Measurements from ENCODE around the gene GPT2.
"Not testable (repeated sequence)": the region's sequence is repeated elsewhere in the genome, so short reads cannot be mapped to it uniquely, and the experiment has no call there.

The GPT2 gene

DNA sequence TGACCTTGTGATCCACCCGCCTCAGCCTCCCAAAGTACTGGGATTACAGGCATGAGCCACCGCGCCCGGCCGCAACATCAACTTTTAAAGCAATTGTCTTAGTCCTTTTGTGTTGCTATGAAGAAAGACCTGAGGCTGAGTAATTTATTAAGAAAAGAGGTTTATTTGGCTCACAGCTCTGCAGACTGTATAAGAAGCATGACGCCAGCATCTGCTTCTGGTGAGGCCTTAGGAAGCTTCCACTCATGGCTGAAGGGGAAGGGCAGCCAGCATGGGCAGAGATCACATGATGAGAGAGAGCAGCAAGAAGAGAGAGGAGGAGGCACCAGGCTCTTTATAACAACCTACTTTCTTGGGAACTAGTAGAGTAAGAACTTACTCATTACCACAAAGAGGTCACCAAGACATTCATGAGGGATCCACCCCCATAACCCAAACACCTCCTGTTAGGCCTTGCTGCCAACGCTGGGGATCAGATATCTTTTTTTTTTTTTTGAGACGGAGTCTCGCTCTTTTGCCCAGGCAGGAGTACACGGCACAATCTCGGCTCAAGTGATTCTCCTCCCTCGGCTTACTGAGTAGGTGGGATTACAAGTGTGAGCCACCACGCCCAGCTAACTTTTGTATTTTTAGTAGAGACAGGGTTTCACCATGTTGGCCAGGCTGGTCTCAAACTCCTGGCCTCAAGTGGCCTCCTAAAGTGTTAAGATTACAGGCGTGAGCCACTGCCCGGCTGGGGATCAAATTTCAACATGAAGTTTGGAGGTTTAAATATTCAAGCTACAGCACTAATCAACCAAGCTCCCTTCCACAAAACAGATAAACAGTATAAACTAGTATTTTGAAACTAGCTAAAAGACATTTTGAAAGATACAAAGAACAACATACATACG, 21.4 kb upstream of the GPT2 start:
- no peak for DNase-seq

DNA sequence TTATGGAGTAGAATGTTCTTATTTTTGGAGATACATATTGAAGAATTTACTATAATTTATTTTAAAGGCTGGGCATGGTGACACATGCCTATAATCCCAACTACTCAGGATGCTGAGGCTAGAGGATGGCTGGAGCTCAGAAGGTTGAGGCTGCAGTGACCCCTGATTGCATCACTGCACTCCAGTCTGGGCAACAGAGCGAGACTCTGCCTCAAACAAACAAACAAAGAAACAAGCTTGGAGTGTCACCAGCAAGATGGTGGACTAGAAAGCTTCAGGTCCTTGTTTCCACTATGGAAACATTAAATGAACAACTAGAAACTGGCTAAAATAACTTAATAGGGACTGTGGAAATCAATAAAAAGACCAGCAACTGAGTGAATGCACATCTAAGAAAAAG, 17.9 kb upstream of the GPT2 start:
- no peak for DNase-seq

DNA sequence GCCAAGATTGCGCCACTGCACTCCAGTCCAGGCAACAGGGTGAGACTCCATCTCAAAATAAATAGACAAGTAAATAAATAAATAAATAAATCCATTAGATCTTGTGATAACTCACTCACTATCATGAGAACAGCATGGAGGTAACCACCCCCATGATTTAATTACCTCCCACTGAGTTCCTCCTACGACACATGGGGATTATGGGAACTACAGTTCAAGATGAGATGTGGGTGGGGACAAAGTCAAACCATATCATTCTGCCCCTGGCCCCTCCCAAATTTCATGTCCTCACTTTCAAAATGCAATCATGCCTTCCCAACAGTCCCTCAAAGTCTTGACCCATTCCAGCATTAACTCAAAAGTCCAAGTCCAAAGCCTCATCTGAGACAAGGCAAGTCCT, 16.7 kb upstream of the GPT2 start:
- not testable (repeated sequence) for DNase-seq

DNA sequence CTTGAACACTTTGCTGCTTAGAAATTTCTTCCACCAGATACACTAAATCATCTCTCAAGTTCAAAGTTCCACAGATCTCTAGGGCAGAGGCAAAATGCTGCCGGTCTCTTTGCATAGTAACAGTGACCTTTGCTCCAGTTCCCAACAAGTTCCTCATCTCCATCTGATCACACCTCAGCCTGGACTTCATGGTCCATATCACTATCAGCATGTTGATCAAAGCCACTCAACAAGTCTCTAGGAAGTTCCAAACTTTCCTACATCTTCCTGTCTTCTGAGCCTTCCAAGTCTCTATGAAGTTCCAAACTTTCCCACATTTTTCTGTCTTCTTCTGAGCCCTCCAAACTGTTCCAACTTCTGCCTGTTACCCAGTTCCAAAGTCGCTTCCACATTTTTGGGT, 15.3 kb upstream of the GPT2 start:
- DNase-seq = not testable (repeated sequence)

DNA sequence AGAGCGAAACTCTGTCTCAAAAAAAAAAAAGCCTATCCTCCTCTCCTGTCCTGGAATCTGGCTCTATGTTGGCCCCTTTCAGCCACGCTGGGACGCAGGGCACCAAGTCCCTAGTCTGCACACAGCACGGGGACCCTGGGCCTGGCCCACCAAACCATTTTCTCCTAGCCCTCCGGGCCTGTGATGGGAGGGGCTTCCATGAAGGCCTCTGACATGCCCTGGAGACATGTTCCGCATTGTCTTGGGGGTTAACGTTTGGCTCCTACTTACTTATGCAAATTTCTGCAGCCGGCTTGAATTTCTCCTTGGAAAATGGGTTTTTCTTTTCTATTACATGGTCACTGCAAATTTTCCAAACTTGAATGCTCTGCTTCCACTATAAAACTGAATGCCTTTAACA, 12.6 kb upstream of the GPT2 start:
- no peak for DNase-seq

DNA sequence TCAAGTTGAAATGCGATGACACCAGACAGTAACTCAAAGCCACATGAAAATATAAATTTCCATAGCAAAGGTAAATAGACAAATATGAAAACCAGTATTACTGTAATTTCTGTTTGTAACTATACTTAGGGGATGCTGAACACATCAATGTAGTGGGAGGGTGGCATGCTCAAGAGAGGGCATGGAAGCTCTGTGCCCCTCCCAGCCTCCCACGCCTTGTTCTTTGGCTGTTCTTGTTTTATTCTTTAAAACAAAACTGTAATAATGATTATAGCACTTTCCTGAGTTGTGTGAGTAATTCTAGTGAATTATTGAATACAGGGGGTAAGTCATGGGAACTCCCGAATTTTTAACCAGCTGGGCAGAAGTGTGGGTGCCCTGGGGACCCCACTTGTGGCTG, 11.0 kb upstream of the GPT2 start:
- DNase-seq = no peak

DNA sequence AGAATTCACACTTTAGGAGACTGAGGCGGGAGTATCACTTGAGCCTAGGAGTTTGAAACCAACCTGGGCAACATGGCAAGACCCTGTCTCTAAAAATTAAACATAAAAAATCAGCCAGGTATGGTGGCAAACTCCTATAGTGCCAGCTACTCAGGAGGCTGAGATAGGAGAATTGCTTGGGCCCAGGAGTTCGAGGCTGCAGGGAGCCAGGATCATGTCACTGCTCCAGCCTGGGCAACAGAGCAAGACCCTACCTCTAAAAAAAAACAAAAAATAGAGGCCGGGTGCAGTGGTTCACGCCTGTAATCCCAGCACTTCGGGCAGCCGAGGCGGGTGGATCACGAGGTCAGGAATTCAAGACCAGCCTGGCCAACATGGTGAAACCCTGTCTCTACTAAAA, 8.9 kb upstream of the GPT2 start:
- DNase-seq = no peak

DNA sequence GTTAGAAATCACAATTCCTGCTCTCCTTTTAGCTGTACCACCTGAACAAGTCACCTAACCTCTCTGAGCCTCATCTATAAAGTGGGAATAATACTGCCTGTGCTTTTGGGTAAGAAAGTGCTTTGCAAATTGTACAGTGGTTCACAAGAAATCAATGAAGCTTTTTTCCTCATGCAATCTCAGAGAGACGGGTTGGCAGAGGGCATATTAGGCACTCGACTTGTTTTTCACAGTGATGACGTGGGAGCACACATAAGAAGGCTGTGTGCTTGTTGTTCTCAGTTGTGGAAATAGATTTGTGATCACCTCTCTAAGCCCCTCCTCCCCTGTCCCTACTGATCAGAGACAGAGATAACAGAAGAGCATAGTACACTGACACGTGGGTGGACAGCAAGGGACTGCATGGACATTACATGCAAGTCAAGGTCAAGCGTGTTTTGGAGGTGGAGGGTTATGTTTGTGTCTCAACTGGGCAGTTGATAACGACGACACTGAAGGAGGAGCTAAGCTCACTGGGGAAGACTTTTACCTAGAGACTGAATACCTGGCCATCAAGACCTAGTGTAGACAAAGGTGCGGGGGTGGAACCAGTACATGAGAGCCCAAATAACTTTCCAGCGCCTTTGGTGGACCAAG, 1.7 kb upstream of the GPT2 start:
- no peak for DNase-seq

DNA sequence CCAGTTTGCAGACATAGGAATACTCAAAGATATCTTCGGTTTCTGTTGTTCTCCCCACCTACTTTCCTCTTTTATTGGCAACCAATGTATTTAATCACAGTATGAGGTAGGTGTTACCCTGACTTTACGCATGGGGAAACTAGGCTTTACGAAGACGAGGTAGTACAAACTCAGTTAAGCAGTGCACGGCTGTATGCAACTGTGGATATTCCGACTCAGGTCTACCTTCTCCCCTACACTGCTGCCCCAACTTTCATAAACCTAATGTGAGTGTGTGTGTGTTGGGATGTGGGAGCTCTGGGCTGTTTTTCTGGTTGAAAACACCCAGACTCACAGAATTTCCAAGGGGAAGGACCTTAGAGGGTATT, 1.2 kb upstream of the GPT2 start:
- no peak for DNase-seq

DNA sequence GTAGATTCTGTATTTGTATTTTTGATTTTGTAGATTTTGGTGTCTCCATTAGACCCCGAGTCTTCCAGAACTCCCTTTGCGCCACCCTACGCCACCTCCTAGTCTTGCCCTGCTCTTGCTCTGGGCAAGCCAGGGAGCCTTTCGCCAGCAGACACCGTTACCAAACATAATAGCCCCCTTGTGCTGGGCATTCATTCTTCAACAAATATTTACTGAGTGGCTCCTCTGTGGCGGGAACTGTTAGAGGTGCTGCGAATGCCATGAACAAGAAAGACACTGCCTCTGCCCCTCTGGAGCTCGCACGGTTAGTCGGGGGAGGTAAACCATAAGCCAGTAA, 841 bp upstream of the GPT2 start:
- no peak for DNase-seq

DNA sequence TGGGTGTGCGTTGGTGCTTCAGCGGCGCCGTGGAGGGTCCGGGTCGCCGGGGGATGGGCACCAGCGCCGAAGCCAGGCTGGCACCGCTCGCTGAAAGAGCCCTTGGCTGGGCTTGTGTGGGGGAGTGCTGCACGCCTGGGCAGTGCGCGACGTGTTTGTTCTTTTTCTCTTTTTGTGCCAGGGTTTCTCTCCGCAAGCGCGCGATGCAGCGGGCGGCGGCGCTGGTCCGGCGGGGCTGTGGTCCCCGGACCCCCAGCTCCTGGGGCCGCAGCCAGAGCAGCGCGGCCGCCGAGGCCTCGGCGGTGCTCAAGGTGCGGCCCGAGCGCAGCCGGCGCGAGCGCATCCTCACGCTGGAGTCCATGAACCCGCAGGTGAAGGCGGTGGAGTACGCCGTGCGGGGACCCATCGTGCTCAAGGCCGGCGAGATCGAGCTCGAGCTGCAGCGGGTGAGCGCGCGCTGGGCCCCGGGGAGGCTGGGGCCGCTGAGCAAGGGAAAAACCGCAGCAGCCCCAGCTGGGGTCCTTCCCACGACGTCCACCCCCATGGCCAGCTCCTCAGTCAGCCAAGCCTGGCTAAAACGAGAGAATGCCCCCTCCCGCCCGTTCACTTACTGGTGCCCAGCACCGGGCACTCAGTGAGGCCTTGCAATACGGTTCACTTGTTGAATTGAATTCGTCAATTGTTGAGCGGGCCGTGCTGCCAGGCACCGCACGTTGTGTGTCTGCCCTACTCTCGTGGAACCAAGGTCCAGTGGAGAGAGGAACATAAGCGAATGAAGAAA, 541 bp downstream of the GPT2 start:
- no peak for DNase-seq

DNA sequence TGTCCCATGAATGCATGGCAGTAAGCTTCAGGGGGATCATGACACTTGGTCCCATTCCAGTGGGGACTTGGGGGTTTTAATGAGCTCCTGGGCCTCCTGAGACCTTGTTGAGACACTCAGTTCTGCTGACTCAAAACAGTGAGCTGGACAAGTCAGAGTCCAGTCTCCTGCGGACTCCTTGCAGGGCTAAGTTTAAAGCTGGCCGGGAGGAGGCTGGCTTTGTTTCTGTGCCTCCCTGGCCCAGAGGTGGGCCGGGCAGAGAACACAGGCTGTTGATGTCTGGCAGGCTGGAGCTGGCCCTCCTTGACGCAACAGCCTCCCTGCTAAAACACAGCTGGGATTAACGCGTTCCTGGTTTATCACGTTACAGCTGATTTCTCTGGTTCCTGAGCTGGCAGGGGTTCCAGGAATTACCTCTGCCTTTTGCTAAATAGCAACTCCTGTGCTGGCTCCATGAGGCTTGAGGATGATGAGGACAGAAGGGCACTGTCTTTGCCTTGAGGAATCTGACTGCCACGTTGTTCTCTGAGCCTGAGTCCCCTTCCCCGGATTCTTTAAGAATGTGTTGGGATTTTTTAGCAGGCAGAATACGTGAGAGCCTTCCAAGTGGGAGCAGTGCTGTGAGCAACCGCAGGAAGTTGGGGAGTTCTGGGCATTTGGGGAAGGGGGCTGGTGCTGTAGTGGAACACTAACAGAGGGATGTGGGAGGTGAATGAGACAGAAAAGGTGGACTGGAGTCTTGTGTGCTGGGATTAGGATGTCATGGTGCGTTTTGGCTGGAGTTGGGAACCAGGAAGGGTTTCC, 2.0 kb downstream of the GPT2 start:
- DNase-seq = no peak

DNA sequence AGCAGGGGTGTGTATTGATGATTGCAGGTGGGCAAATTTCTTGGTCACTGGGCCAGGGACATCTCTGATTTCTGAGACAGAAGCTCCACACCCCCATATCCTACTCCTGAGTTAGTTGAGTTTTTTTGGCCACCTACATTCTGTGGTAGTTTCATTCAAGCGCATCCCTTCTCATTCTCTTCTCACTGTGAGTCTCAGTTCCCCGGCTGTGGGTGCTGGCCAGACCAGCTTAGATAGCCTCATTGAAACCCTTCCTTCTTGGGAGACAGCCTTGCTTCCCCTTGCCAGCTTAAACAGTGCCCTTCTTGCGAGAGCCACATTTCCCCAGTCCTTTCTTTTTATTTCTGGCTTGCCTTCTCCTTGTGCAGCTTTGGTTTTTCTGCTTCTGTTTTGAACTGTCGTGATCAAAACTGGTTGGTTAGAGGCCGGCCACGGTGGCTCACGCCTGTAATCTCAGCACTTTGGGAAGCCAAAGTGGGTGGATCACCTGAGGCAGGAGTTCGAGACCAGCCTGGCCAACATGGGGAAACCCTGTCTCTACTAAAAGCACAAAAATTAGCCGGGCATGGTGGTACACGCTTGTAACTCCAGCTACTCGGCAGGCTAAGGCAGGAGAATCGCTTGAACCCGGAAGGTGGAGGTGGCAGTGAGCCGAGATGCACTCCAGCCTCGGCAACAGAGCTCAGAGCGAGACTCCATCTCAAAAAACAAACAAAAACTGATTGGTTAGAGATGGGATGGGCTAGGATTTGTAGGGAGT, 2.8 kb downstream of the GPT2 start:
- DNase-seq = no peak

DNA sequence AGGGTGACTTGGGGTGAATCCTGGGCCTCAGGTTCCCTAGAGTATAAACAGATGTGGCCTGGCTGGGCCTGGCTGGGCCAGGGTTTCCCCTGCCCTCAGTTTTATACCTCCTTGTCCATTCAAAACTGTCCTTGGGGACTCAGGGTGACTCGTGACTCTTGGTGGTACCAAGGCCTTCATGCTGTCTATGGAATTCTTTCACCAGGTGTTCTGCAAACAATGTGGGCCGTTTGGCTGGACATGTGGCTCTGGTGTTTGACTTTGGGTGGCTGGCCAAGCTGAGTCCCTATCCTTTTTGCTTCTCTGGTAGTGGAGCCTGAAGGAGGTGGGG, 3.3 kb downstream of the GPT2 start:
- no peak for DNase-seq

DNA sequence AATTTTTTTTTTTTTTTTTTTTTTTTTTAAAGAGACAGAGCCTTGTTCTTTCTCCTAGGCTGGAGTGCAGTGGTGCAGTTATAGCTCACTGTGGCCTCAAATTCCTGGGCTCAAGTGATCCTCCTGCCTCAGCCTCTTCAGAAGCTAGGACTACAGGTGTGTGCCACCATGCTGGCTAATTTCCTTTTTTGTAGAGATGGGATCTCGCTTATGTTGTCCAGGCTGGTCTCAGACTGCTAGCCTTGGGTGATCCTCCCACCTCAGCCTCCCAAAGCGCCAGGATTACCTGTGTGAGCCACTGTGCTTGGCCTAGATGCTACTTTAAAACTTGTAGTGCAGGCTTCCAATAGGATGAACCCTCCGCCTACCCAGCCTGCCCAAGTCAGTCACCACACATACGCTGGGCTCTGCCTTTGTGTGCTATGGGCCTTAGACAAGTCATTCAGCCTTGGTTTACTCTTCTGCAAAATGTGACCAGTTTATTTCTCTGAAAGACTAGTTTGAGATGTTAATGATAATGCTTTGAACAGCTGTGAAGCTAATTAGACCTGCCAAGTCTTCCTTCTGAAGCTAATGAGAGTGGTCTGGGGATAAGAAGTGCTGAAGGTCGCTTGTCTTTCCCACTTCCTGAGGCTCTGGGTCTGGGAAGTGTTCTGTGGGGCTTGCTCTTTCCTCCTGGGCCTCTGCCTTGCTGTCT, 5.2 kb downstream of the GPT2 start:
- DNase-seq = no peak

DNA sequence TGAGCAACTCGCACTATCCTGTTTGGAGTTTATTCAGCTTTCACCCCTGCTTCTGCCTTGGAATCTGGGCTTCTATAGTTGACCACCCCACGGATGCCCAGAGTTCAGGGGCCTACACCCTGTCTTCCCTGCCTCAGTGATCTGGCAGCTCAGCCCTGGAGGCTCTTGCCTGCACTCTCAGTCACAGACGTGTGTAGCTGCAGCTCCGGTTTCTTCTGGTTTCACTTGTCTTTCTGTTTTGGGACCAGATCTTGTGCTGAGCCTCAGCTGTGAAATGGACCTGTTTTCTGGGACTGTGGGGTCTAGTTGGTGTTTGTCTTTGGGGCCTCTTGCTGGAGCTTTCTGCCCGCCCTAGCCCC, 5.8 kb downstream of the GPT2 start:
- no peak for DNase-seq

DNA sequence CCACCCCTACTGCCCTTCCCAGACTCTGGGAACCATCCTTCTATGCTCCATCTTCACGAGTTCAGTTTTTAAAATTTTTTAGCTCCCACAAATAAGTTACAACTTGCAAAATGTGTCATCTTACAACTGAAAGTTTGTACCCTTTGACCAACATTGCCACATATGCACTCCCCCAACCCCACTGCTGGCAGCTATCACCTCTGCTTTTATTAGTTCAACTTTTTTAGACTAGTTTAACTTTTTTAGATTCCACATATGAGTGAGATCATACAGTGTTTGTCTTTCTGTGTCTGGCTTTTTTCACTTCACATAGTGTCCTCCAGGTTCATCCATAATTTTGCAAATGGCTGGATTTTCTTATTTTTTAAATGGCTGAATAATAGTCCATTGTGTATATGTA, 7.7 kb downstream of the GPT2 start:
- no peak for DNase-seq

DNA sequence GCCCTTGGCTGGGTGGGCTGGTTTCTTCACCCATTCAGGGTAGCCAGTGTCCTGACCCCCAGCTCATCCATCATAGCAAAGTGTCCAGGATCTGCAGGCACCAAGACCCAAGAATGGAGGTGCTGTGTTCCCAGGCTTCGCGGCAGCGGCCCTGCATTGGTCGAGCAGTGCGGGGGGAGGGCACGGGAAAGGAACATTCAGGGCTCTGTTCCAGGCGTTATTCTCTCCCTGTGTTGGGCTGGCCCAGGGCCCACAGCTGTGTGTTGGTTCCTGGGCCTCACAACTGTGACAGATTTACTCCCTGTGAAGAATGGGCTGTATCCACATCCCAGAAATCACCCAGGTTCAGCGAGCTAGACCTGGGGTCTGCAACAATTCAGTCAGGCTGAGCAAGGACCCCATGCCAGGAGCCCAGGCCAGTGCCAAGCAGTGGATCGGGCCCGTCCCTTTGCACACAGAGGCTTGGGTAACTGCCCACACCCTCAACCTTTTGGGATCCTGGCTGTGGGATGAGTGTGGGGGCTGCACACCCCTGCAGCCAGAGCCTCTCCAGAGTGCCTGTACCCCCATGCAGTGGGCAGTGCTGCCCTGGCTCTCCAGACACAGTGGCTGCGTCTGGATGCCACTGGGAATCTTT, 10.0 kb downstream of the GPT2 start:
- no peak for DNase-seq

DNA sequence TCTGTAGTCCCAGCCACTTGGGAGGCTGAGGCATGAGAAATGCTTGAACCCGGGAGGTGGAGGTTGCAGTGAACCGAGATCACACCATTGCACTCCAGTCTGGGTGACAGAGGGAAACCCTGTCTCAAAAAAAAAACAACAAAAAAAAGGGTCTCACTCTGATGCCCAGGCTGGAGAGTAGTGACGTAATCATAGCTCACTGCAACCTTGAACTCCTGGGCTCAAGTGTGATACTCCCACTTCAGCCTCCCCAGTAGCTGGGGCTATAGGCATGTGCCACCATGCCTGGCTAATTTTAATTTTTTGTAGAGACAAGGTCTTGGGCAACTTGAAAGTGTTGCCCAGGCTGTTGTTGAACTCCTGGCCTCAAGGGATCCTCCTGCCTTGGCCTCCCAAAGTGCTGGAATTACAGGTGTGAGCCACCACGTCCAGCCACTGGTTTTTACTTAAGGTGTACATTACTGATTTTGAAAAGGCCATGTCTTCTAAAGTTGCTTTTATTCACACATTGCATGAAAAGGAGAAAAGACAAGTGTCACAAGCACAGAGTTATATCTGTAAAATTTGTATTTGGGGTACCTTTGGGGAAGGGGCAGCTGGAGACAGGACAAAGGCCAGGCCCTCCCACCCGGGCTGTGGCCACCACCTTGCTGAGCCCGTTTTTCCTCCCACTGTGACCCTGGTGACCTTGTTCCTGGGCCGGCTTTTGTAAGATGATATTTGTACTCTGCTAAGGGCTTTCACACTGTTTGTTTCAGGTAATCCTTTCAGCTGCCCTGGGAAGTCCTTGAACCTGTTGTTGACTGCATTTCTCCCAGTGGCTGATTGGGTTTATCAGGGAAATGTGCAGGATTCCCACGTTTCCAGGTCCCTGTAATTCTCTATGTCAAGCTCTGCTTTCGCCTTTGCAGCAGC, 11.5 kb downstream of the GPT2 start:
- no peak for DNase-seq

DNA sequence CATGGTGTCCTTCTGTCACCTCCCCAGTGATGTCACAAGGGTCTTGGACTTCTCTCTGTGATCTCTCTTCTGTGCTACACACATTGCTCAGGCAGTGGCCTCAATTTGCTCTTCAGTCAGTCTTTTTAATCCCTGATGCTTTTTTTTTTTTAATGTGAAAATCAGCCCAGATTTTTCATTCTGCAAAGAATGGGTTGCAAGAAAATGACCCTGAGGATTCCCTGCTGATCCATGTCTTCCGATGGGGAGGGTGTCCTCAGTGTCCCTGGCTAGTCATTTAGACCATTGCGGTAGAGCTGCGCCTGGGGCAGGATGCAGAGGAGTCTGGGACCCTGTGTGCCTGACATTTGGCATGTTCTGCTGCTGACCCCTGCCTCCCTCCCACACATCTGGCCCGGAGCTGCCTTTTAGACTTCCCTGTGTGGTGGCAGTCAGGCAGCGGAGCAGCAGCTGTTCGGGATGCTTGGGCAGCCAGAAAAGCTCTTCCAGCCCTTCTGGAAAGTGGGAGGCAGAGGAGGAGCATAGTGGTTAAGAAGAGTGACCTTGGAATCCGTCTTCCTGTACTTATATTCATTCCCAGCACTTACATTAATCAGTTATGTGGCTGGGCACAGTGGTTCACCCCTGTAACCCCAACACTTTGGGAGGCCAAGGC, 12.3 kb downstream of the GPT2 start:
- DNase-seq = no peak
